ENCODE results near the gene TFDP1.

TFDP1 gene

DNA sequence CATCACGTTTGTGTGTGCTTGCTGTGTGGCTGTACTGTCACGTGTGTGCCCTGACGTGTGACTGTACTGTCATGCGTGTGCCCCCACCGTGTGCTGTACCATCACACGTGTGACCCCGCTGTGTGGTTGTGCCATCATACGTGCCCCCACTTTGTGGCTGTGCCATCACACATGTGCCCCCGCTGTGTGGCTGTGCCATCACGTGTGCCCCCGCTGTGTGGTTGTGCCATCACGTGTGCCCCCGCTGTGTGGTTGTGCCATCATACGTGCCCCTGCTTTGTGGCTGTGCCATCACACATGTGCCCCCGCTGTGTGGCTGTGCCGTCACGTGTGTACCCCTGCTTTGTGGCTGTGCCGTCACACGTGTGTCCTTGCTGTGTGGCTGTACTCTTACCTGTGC lies 25.7 kb downstream of the TFDP1 start:
- H3K4me3 ChIP-seq (ENCODE audit: low read length): no peak overlapping the region
- TF ChIP-seq, protein P1, sequence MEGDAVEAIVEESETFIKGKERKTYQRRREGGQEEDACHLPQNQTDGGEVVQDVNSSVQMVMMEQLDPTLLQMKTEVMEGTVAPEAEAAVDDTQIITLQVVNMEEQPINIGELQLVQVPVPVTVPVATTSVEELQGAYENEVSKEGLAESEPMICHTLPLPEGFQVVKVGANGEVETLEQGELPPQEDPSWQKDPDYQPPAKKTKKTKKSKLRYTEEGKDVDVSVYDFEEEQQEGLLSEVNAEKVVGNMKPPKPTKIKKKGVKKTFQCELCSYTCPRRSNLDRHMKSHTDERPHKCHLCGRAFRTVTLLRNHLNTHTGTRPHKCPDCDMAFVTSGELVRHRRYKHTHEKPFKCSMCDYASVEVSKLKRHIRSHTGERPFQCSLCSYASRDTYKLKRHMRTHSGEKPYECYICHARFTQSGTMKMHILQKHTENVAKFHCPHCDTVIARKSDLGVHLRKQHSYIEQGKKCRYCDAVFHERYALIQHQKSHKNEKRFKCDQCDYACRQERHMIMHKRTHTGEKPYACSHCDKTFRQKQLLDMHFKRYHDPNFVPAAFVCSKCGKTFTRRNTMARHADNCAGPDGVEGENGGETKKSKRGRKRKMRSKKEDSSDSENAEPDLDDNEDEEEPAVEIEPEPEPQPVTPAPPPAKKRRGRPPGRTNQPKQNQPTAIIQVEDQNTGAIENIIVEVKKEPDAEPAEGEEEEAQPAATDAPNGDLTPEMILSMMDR (conservative IDR thresholded peaks at IDR 0.05; ENCODE audit: low read length): no peak
- no peak for DNase-seq (ENCODE audit: low read depth)

DNA sequence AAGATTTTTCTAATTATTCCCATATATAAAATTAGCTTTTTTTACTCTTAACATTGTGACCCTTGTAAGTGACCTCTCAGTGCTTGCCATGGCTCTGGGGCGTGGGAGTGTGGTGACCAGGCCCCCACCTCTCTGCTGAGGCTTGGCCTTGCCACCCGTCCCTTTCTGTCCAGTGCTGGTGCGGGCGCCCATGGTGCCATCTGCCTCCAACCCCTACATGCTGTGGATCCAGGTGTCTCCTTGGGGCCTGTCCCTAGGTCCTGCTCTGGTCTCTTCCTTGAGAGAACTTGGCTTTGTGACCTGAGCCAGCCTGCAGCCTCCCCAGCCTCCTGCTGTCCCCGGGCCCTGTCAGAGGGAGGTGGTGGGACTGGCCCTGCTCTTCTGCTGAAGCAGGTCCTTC lies 27.4 kb downstream of the TFDP1 start:
- no peak overlapping the region for H3K4me3 ChIP-seq (ENCODE audit: low read length)
- TF ChIP-seq, protein P1 (conservative IDR thresholded peaks at IDR 0.05; ENCODE audit: low read length): no peak
- DNase-seq (ENCODE audit: low read depth): no peak

GRCh38 chr13:113612607-113613006 lies 28.1 kb downstream of the TFDP1 start:
- TF ChIP-seq, protein P1 (conservative IDR thresholded peaks at IDR 0.05; ENCODE audit: low read length): no peak
- H3K4me3 ChIP-seq (ENCODE audit: low read length): no peak overlapping the region
- peak; percentile 7 for DNase-seq (ENCODE audit: low read depth)

GRCh38 chr13:113613789-113614379 lies 29.3 kb downstream of the TFDP1 start:
- TF ChIP-seq, protein P1 (conservative IDR thresholded peaks at IDR 0.05; ENCODE audit: low read length): no peak
- DNase-seq (ENCODE audit: low read depth): no peak
- no peak overlapping the region for H3K4me3 ChIP-seq (ENCODE audit: low read length)

GRCh38 chr13:113616281-113616906 lies 31.8 kb downstream of the TFDP1 start:
- no peak overlapping the region for H3K4me3 ChIP-seq (ENCODE audit: low read length)
- TF ChIP-seq, protein P1 (conservative IDR thresholded peaks at IDR 0.05; ENCODE audit: low read length): no peak
- no peak for DNase-seq (ENCODE audit: low read depth)

DNA sequence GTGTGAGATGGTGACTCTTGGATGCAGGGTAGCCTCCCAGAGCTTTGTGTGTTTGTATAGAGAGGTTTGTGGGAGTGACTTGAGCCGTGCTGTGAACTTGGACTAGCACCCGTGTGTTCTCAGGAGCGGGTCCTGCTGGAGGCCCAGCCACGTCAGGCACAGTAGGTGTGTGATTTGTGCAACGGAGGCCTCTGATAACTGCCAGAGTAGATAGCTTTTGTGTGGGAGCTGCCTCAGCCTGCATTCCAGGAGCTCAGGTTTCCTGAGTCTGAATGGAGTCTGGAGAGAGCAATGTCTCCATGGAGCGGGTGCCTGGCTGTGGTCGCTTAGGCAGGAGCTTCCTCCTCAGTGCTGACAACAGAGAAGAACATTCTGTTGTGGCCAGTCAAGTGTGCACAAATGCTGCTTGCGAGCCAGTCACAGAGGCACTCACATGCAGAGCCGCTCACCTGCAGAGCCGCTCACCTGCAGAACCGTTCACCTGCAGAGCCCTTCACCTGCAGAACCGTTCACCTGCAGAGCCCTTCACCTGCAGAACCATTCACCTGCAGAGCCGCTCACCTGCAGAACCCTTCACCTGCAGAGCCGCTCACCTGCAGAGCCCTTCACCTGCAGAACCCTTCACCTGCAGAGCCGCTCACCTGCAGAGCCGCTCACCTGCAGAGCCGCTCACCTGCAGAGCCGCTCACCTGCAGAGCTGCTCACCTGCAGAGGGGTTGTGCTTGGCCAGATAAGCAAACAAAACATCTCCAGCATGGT lies 32.6 kb downstream of the TFDP1 start:
- no peak overlapping the region for H3K4me3 ChIP-seq (ENCODE audit: low read length)
- TF ChIP-seq, protein P1 (conservative IDR thresholded peaks at IDR 0.05; ENCODE audit: low read length): no peak
- no peak for DNase-seq (ENCODE audit: low read depth)

Data from AG10803 (cell line).